ENCODE data around the gene ALK. TPM values are rescaled to one million over a fixed set of nuclear protein-coding genes. Genes with fewer than 3 reads are reported as not detected.

Gene ALK
- total RNA-seq, 2 donors from 2014 or later: under 0.01 to 0.26 TPM

- DNase-seq: no peak
- no peaks in the 10 kb centered on the region for H3K27me3 ChIP-seq
- WGBS, 2 donors: 89 to 96% methylated on average over 5 of the region's 5 CpGs
- ATAC-seq: no peak
- no peak overlapping the region for H3K27ac ChIP-seq
- no peaks in the 10 kb centered on the region for H3K9me3 ChIP-seq
- no peak for TF ChIP-seq POLR2A (IDR thresholded peaks at IDR 0.05)
- TF ChIP-seq, protein P1, sequence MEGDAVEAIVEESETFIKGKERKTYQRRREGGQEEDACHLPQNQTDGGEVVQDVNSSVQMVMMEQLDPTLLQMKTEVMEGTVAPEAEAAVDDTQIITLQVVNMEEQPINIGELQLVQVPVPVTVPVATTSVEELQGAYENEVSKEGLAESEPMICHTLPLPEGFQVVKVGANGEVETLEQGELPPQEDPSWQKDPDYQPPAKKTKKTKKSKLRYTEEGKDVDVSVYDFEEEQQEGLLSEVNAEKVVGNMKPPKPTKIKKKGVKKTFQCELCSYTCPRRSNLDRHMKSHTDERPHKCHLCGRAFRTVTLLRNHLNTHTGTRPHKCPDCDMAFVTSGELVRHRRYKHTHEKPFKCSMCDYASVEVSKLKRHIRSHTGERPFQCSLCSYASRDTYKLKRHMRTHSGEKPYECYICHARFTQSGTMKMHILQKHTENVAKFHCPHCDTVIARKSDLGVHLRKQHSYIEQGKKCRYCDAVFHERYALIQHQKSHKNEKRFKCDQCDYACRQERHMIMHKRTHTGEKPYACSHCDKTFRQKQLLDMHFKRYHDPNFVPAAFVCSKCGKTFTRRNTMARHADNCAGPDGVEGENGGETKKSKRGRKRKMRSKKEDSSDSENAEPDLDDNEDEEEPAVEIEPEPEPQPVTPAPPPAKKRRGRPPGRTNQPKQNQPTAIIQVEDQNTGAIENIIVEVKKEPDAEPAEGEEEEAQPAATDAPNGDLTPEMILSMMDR (IDR thresholded peaks at IDR 0.05): no peak
- intact Hi-C loops (cut with DNase I): no loop called here
- H3K4me1 ChIP-seq: no peaks in the 10 kb centered on the region
- H3K36me3 ChIP-seq (replicated peaks in 1 of 2; ENCODE audit: insufficient read depth in 1 of 2, low read depth in 2 of 2): no peaks in the 10 kb centered on the region
- no peak overlapping the region for H3K4me3 ChIP-seq
These were observed 571.9 kb downstream of the ALK start for GRCh38 chr2:29349316-29350030.

GRCh38 chr2:29347774-29348461 is 573.5 kb downstream of the ALK start:
- no peak for TF ChIP-seq POLR2A (IDR thresholded peaks at IDR 0.05)
- TF ChIP-seq, protein P1 (IDR thresholded peaks at IDR 0.05): no peak
- intact Hi-C loops (cut with DNase I): no loop called here

GRCh38 chr2:29345236-29345635 is 576.1 kb downstream of the ALK start:
- WGBS, 2 donors: 87 to 91% methylated on average over 2 of the region's 2 CpGs
- Histone ChIP-seq H3K36me3 (replicated peaks in 1 of 2; ENCODE audit: insufficient read depth in 1 of 2, low read depth in 2 of 2) (no peaks in the 10 kb centered on the region), H3K4me1 (no peaks in the 10 kb centered on the region), H3K27ac (no peak overlapping the region), H3K9me3 (no peaks in the 10 kb centered on the region), H3K27me3 (no peaks in the 10 kb centered on the region), H3K4me3 (no peak overlapping the region)
- intact Hi-C loops (cut with DNase I): no loop called here
- TF ChIP-seq, protein P1 (IDR thresholded peaks at IDR 0.05): no peak
- no peak for TF ChIP-seq POLR2A (IDR thresholded peaks at IDR 0.05)
- ATAC-seq: no peak
- no peak for DNase-seq

More at GRCh38 chr2:29347774-29348461, 573.5 kb downstream of the ALK start:
- H3K4me1 ChIP-seq: no peaks in the 10 kb centered on the region
- ATAC-seq (no peak), DNase-seq (no peak)
- H3K9me3 ChIP-seq: no peaks in the 10 kb centered on the region
- 78 to 92% methylated on average over 5 of the region's 5 CpGs for WGBS, 2 donors
- H3K4me3 ChIP-seq: no peak overlapping the region
- H3K27ac ChIP-seq: no peak overlapping the region
- no peaks in the 10 kb centered on the region for H3K27me3 ChIP-seq
- H3K36me3 ChIP-seq (replicated peaks in 1 of 2; ENCODE audit: insufficient read depth in 1 of 2, low read depth in 2 of 2): no peaks in the 10 kb centered on the region

DNA sequence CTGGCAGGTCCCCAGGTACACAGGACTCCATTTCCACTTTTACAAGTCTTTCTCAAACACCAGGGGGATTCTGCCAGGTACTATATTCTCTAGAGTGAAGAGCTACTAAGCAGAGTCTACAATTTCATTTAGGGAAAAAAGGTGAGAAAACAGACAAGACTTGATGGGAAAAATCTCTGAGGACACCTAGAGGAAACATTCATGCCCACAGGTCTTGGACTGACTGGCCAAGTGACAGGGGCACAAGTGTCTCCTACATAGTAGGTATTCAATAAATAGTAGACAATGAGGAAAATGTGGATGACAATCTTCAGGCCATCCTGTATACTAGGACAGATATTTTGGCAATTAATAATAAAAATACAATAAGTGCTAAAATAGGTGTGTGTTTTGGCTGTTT is 577.6 kb downstream of the ALK start:
- Histone ChIP-seq H3K36me3 (replicated peaks in 1 of 2; ENCODE audit: insufficient read depth in 1 of 2, low read depth in 2 of 2) (no peaks in the 10 kb centered on the region), H3K27ac (no peak overlapping the region), H3K4me3 (no peak overlapping the region), H3K9me3 (no peaks in the 10 kb centered on the region), H3K27me3 (no peaks in the 10 kb centered on the region), H3K4me1 (no peaks in the 10 kb centered on the region)
- no peak for DNase-seq
- intact Hi-C loops (cut with DNase I): no loop called here
- no peak for ATAC-seq
- TF ChIP-seq, protein P1 (IDR thresholded peaks at IDR 0.05): no peak
- TF ChIP-seq POLR2A (IDR thresholded peaks at IDR 0.05): no peak
